Measurements from ENCODE around the gene NCBP3.
"Not testable (repeated sequence)": the region's sequence is repeated elsewhere in the genome, so short reads cannot be mapped to it uniquely, and the experiment has no call there.

Gene NCBP3

DNA sequence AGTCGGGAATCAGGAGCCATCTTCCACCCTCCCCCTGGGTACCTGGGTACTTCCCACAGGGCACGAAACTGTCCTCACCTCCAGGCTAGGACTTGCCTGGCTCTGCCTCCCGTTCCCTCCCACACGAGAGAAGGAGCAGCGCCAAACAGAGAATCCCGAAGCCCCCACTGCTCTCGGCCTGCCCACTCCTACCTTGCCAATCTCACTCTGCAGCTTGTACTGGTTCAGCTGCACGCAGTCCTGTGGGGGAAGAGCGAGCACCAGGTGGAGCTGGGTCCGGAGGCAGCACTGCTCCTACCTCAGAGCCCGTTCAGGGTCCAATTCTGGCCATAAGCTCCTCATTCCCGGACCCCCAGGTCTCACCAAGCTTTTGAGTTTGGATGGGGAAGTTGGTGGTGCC lies 38.1 kb upstream of the NCBP3 start:
- Histone ChIP-seq H3K27ac (no peak overlapping the region), H3K4me3 (no peak overlapping the region)

GRCh38 chr17:3882276-3882675 lies 36.2 kb upstream of the NCBP3 start:
- Histone ChIP-seq H3K27ac (no peak overlapping the region), H3K4me3 (no peak overlapping the region)

DNA sequence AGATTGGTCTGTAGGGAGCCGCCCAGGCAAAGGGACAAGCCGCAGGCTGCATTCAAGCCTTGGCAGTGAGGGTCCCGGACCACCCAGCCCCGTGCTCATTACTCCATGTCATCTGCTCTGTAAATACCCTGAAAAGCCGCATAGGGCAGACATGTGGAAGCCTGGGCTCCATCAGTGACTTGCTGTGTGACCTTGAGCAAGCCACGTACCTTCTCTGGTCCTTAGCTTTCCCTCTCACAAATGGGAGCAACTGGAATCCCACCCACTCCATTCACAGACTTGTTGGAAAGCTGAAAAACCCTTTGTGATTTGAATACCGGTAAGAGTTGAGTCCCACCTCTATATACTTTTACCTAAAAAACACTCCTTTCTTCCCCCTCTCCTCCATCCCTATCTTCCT lies 34.9 kb upstream of the NCBP3 start:
- Histone ChIP-seq H3K4me3 (no peak overlapping the region), H3K27ac (no peak overlapping the region)

GRCh38 chr17:3879591-3880417 lies 33.8 kb upstream of the NCBP3 start:
- peak overlapping the region in 5 of 21 experiments; percentile 1 to 61 (median 18) for H3K27ac ChIP-seq

GRCh38 chr17:3879186-3879585 lies 33.1 kb upstream of the NCBP3 start:
- Histone ChIP-seq H3K27ac (peak overlapping the region in 4 of 21 experiments; percentile 17 to 61 (median 38)), H3K4me3 (no peak overlapping the region)

More at GRCh38 chr17:3879591-3880417, 33.8 kb upstream of the NCBP3 start:
- H3K4me3 ChIP-seq: no peak overlapping the region

GRCh38 chr17:3877220-3877619 lies 31.2 kb upstream of the NCBP3 start:
- Histone ChIP-seq H3K4me3 (no peak overlapping the region), H3K27ac (no peak overlapping the region)

GRCh38 chr17:3875317-3875716 lies 29.3 kb upstream of the NCBP3 start:
- Histone ChIP-seq H3K4me3 (no peak overlapping the region), H3K27ac (no peak overlapping the region)

DNA sequence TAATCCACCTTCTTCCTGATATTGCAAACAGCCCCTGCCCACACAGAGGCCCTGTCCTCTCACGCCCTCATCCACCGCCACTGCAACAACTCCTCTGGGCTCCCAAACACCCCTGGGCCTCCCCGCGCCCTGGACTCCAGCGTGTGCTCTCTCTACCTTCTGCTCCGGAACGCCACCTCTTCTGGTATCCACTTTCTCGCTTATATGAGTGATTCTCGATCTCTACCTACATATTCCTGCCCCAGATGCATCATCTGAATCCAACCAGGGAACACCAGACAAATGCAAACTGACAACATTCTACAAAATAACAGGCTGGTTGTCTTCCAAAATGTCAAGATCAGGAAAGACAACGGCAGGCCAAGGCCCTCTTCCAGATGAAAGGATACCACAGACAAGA lies 27.8 kb upstream of the NCBP3 start:
- H3K27ac ChIP-seq: no peak overlapping the region
- no peak overlapping the region for H3K4me3 ChIP-seq

- Histone ChIP-seq H3K27ac (peak overlapping the region in 3 of 21 experiments; percentile 23 to 47 (median 38)), H3K4me3 (no peak overlapping the region)
These were observed 24.8 kb upstream of the NCBP3 start for GRCh38 chr17:3870871-3871306.

- H3K4me3 ChIP-seq: no peak overlapping the region
- no peak overlapping the region for H3K27ac ChIP-seq
These were observed 21.6 kb upstream of the NCBP3 start for GRCh38 chr17:3867606-3868005.

- Histone ChIP-seq H3K4me3 (no peak overlapping the region), H3K27ac (no peak overlapping the region)
These were observed 21.1 kb upstream of the NCBP3 start for GRCh38 chr17:3867106-3867505.

DNA sequence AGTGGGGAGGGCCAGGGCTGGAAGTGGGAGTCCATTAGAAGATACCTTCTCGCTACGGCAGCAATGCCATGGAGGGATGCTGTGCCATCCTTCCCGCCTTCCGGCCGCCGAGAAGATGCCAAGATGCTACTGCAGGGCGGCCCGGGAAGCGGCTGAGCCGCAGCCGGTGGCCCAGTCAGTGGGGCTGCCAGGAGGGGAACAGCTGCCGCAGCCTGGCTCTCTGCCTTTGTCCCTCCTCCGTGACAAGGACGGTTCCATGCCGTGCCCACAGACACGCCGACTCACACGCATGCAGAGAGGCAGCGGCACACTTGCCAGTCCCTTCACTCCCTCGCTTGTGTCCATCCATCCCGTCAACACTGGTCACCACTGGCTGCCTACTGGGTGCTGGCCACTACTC lies 20.2 kb upstream of the NCBP3 start:
- no peak overlapping the region for H3K4me3 ChIP-seq

GRCh38 chr17:3865176-3865575 lies 19.1 kb upstream of the NCBP3 start:
- H3K4me3 ChIP-seq: no peak overlapping the region
- H3K27ac ChIP-seq: peak overlapping the region in 1 of 21 experiments; percentile 36

More for the DNA sequence above, 20.2 kb upstream of the NCBP3 start:
- no peak overlapping the region for H3K27ac ChIP-seq

GRCh38 chr17:3864534-3864933 lies 18.5 kb upstream of the NCBP3 start:
- H3K27ac ChIP-seq: no peak overlapping the region
- H3K4me3 ChIP-seq: no peak overlapping the region

GRCh38 chr17:3861761-3862681 lies 16.0 kb upstream of the NCBP3 start:
- H3K27ac ChIP-seq: no peak overlapping the region
- no peak overlapping the region for H3K4me3 ChIP-seq

DNA sequence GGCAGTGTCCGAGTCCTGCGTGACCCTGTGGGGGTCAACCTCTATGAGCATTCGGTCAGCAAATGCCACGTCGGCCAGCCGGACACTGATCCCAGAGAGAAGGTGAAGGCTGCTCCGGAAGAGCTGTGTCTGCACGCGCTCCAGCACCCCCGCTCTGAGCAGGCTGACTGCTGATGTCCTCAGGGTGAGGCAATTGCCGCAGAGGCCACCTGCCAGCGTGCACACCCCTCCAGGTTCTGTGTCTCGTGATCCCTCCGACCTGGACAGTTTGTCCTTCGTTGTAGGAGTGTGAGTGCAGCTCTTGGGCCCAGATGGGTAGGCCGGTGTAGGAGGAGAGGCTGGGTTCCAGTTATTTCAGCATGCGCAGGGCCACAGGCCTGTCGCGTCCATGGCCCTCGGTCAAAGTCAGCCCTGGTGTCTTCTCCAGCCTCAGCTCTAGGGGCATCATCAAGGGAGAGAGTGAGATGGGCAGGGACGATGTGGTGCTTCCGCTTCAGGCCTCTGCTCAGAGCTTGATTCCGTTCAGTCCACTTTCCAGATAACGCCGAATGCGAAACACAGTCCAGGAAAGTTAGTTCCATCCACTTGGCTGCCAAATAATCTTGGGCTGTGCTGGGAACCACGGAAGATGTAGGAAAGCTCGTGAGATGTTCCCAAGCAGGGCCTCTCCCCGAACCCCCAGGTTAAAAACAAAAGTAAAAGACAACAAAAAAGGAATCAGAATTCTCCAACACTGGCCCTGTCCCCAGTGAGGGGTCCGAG lies 15.1 kb upstream of the NCBP3 start:
- Histone ChIP-seq H3K27ac (no peak overlapping the region), H3K4me3 (no peak overlapping the region)

DNA sequence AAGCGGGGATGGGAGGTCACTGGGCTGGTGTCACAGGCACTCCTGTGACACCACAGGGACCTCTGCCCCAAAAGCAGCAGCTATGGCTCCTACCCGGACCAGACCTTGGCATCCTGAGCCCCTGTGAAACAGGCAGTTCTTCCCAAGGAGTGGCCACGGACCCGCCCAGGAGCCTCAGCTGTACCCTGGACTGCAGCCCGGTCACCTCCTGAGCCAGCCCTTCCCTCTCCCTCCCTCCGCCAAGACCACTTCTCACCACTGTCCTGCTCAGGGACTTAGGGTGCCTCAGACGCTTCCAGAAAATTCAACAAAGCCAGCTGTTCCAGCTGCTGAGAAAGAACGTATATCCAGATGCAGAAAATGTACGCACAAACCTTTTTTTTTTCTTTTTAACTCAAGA lies 13.9 kb upstream of the NCBP3 start:
- Histone ChIP-seq H3K27ac (no peak overlapping the region), H3K4me3 (no peak overlapping the region)

GRCh38 chr17:3857261-3858105 lies 11.4 kb upstream of the NCBP3 start:
- Histone ChIP-seq H3K27ac (peak overlapping the region in 1 of 21 experiments; percentile 35), H3K4me3 (no peak overlapping the region)

DNA sequence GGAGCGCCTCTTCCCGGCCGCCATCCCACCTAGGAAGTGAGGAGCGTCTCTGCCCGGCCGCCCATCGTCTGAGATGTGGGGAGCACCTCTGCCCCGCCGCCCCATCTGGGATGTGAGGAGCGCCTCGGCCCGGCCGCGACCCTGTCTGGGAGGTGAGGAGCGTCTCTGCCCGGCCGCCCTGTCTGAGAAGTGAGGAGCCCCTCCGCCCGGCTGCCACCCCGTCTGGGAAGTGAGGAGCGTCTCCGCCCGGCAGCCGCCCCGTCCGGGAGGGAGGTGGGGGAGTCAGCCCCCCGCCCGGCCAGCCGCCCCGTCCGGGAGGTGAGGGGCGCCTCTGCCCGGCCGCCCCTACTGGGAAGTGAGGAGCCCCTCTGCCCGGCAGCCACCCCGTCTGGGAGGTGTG lies 8.2 kb upstream of the NCBP3 start:
- H3K27ac ChIP-seq, H3K4me3 ChIP-seq: not testable (repeated sequence)
